Panc1 (cell line): ENCODE results near the gene UFSP2. TPM values are rescaled to one million over a fixed set of nuclear protein-coding genes. Genes with fewer than 3 reads are reported as not detected.

Experiments used
- ATAC-seq: fragments of 200-7000 bp; cut with Tn5 transposase; 2 replicates; pipeline ENCODE4 v1.9.1; 2020; ENCODE audit warnings: mild to moderate bottlenecking, moderate library complexity
- BruUV-seq: library from RNA; stranded (reverse); fragments of 400-500 nt; replicated peaks from 2 replicates; lab custom pipeline; 2021; lab: Mats Ljungman, UMichigan
- CTCF ChIA-PET: fragments of 300-600 bp; sonication (Branson Sonifier 250); formaldehyde crosslinking; loops from one replicate; lab custom pipeline; 2022; ENCODE audit warnings: antibody characterized with exemption; lab: Charles Lee
- POLR2A ChIA-PET: fragments of 300-600 bp; sonication (Branson Sonifier 250); formaldehyde crosslinking; loops from one replicate; lab custom pipeline; 2022; ENCODE audit warnings: antibody characterized with exemption; lab: Charles Lee
- DNase-seq: peaks from one replicate; pipeline ENCODE4 v3.0.0-alpha.2; 2010; ENCODE audit warnings: low read depth, low spot score
- H3K27ac ChIP-seq: 2 replicates; pipeline ENCODE4 v1.5.1; 2011; ENCODE audit warnings: mild to moderate bottlenecking, low read length, inconsistent platforms
- H3K27me3 ChIP-seq: fragments of 200-500 bp; sonication (Bioruptor generic); 2 replicates; pipeline ENCODE4 v1.6.0; 2014; ENCODE audit warnings: low read length, inconsistent platforms; ENCODE audit not compliant: control insufficient read depth, insufficient read depth
- H3K36me3 ChIP-seq: fragments of 200-500 bp; sonication (Bioruptor generic); 2 replicates; pipeline ENCODE4 v1.5.1; 2014; ENCODE audit warnings: inconsistent platforms, mild to moderate bottlenecking, low read length, moderate library complexity; ENCODE audit not compliant: control insufficient read depth, insufficient read depth
- H3K4me1 ChIP-seq: 2 replicates; pipeline ENCODE4 v1.5.1; 2011; ENCODE audit warnings: inconsistent platforms, mild to moderate bottlenecking, low read length, moderate library complexity; ENCODE audit not compliant: control insufficient read depth, insufficient read depth
- H3K4me3 ChIP-seq, 2 experiments: 2 replicates each; pipeline ENCODE4 v1.5.1; 2011 to 2012; ENCODE audit warnings: low read depth in 2 of 2, low read length in 2 of 2, mild to moderate bottlenecking in 2 of 2, inconsistent platforms in 1 of 2, moderate library complexity in 1 of 2
- H3K9me3 ChIP-seq: fragments of 200-500 bp; sonication (Bioruptor generic); 2 replicates; pipeline ENCODE4 v1.5.1; 2014; ENCODE audit warnings: low read depth, mild to moderate bottlenecking, inconsistent platforms, low read length, moderate library complexity; ENCODE audit not compliant: control insufficient read depth, insufficient read depth
- CTCF ChIP-seq: fragments of 450-650 bp; IDR thresholded peaks from 2 replicates; pipeline ENCODE4 v1.5.1; 2017; ENCODE audit warnings: mild to moderate bottlenecking
- POLR2AphosphoS5 ChIP-seq: IDR thresholded peaks from 2 replicates; pipeline ENCODE4 v1.6.1; 2012; ENCODE audit warnings: mild to moderate bottlenecking, low read depth, low read length, moderate library complexity
- SIN3A ChIP-seq: IDR thresholded peaks from 2 replicates; pipeline ENCODE4 v1.6.1; 2012; ENCODE audit warnings: low read depth, mild to moderate bottlenecking, low read length, moderate library complexity, borderline replicate concordance; ENCODE audit not compliant: insufficient read depth
- TCF7L2 ChIP-seq: IDR thresholded peaks from 2 replicates; pipeline ENCODE4 v1.6.1; 2011; ENCODE audit warnings: mild to moderate bottlenecking, low read depth, low read length, inconsistent platforms
- in situ Hi-C: cut with HindIII; loops from 2 replicates; pipeline ENCODE4 v1.10.0; 2016; ENCODE audit warnings: low sequenced_read_pairs, low pct_unique_long_range_greater_than_20kb
- intact Hi-C: fragments of 100-400 bp; cut with micrococcal nuclease; formaldehyde crosslinking; loops from one replicate; pipeline ENCODE4 v1.10.0; 2022; ENCODE audit not compliant: unreplicated experiment
- total RNA-seq: library from RNA; stranded (reverse); gene quantifications from one replicate; pipeline ENCODE4 v1.2.1, GENCODE V29; 2021; ENCODE audit not compliant: unreplicated experiment
- TF ChIP-seq, protein P1 (sequence below), 2 experiments: IDR thresholded peaks; 2 replicates each; pipeline ENCODE4 v1.6.1; 2011 to 2012; ENCODE audit warnings: low read depth in 2 of 2, control low read depth in 1 of 2, low read length in 1 of 2, mild to moderate bottlenecking in 1 of 2, moderate library complexity in 1 of 2; ENCODE audit not compliant: insufficient read depth in 1 of 2

Gene UFSP2
- total RNA-seq, 1 experiment from 2014 or later = 17.0 TPM

- DNase-seq = no peak
- ChIA-PET POLR2A (no interaction called here), CTCF (no interaction called here)
- Histone ChIP-seq H3K9me3 (no peaks in the 10 kb centered on the region), H3K27me3 (no peaks in the 10 kb centered on the region), H3K36me3 (no peaks in the 10 kb centered on the region), H3K27ac (no peak overlapping the region), H3K4me3 (no peak overlapping the region), H3K4me1 (no peaks in the 10 kb centered on the region)
- intact Hi-C loops (no loop called here), in situ Hi-C loops (no loop called here)
- BruUV-seq = no TSS peak
- no peak for ATAC-seq
- no peak for TF ChIP-seq SIN3A
- no peak for TF ChIP-seq CTCF
- no peak for TF ChIP-seq TCF7L2
- no peak for TF ChIP-seq POLR2AphosphoS5
- TF ChIP-seq, protein P1, sequence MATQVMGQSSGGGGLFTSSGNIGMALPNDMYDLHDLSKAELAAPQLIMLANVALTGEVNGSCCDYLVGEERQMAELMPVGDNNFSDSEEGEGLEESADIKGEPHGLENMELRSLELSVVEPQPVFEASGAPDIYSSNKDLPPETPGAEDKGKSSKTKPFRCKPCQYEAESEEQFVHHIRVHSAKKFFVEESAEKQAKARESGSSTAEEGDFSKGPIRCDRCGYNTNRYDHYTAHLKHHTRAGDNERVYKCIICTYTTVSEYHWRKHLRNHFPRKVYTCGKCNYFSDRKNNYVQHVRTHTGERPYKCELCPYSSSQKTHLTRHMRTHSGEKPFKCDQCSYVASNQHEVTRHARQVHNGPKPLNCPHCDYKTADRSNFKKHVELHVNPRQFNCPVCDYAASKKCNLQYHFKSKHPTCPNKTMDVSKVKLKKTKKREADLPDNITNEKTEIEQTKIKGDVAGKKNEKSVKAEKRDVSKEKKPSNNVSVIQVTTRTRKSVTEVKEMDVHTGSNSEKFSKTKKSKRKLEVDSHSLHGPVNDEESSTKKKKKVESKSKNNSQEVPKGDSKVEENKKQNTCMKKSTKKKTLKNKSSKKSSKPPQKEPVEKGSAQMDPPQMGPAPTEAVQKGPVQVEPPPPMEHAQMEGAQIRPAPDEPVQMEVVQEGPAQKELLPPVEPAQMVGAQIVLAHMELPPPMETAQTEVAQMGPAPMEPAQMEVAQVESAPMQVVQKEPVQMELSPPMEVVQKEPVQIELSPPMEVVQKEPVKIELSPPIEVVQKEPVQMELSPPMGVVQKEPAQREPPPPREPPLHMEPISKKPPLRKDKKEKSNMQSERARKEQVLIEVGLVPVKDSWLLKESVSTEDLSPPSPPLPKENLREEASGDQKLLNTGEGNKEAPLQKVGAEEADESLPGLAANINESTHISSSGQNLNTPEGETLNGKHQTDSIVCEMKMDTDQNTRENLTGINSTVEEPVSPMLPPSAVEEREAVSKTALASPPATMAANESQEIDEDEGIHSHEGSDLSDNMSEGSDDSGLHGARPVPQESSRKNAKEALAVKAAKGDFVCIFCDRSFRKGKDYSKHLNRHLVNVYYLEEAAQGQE (IDR thresholded peaks at IDR 0.05; ENCODE audit: insufficient read depth in 1 of 2, low read depth in 2 of 2, low read length in 1 of 2) = no peak
Measured at GRCh38 chr4:185387957-185388356, 37.8 kb downstream of the UFSP2 start.

GRCh38 chr4:185384930-185385331, 40.8 kb downstream of the UFSP2 start:
- no peak overlapping the region for H3K4me3 ChIP-seq
- H3K9me3 ChIP-seq = no peaks in the 10 kb centered on the region
- intact Hi-C loops (no loop called here), in situ Hi-C loops (no loop called here)
- no peak overlapping the region for H3K27ac ChIP-seq
- no peak for TF ChIP-seq CTCF
- TF ChIP-seq SIN3A = no peak
- TF ChIP-seq, protein P1 (IDR thresholded peaks at IDR 0.05; ENCODE audit: insufficient read depth in 1 of 2, low read depth in 2 of 2, low read length in 1 of 2) = no peak
- no peak for TF ChIP-seq POLR2AphosphoS5
- no peak for TF ChIP-seq TCF7L2
- H3K27me3 ChIP-seq = no peaks in the 10 kb centered on the region
- CTCF ChIA-PET = interaction anchor here (0.6 kb wide), 1 partner anchor 206 kb away, joined by 3 read pairs; no protein-coding TSS in a partner anchor
- H3K36me3 ChIP-seq = no peaks in the 10 kb centered on the region
- POLR2A ChIA-PET = no interaction called here
- H3K4me1 ChIP-seq = no peaks in the 10 kb centered on the region
- BruUV-seq = no TSS peak
- ATAC-seq (no peak), DNase-seq (no peak)
